ENCODE data around the gene HAO2.
A peak's percentile ranks its signal among the peaks of the same experiment; 100 is the strongest.
"Not testable (repeated sequence)": the region's sequence is repeated elsewhere in the genome, so short reads cannot be mapped to it uniquely, and the experiment has no call there.

Gene HAO2

DNA sequence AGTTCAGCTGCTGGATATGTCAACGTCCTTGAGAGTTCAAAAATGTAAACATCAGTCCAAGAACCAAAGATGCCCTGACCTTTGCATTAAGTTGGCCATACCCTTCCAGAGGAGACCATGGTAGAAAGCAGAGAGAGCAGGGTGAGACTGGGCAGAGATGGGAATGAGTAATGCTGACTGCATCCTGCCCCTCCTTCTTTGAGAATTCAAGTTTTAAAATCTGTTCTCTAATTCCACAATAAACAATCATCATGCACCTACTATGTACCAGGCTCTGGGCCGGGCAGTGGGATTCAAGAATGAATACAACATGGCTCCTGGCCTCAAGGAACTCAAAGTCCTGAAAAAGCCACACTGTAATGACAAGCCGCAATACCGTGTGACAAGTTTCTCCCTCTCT is 3.9 kb upstream of the HAO2 start:
- DNase-seq (ENCODE audit: low spot score in 2 of 2), result no peak
- no peak for ATAC-seq
- no peaks in the 10 kb centered on the region for H3K36me3 Mint-ChIP-seq
- no peaks in the 10 kb centered on the region for H3K9me3 Mint-ChIP-seq
- no peak overlapping the region for H3K4me3 Mint-ChIP-seq
- no peak overlapping the region for H3K27ac Mint-ChIP-seq
- H3K4me1 Mint-ChIP-seq, result no peaks in the 10 kb centered on the region

DNA sequence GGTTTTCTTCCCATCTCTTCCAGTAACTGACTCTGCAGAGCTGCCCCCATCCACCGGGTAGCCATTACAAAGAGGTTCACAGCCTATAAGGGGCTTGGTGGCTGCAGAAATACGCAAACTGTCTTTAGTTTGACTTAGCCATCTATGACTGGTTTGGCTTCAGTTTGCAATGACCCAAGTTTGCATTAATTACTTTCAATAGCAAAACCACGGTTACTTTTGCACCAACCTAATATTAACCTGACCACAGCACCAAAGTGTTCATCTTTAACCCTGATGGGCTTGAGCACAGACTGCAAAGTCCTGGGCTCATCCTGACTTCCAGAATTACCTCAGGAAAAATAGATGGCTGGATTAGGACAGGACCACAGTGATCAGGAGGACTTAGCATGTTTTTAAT is 2.2 kb upstream of the HAO2 start:
- Mint-ChIP-seq H3K4me3 (no peak overlapping the region), H3K4me1 (no peaks in the 10 kb centered on the region), H3K9me3 (no peaks in the 10 kb centered on the region), H3K36me3 (no peaks in the 10 kb centered on the region), H3K27ac (no peak overlapping the region)
- DNase-seq (ENCODE audit: low spot score in 2 of 2) (no peak), ATAC-seq (no peak)

DNA sequence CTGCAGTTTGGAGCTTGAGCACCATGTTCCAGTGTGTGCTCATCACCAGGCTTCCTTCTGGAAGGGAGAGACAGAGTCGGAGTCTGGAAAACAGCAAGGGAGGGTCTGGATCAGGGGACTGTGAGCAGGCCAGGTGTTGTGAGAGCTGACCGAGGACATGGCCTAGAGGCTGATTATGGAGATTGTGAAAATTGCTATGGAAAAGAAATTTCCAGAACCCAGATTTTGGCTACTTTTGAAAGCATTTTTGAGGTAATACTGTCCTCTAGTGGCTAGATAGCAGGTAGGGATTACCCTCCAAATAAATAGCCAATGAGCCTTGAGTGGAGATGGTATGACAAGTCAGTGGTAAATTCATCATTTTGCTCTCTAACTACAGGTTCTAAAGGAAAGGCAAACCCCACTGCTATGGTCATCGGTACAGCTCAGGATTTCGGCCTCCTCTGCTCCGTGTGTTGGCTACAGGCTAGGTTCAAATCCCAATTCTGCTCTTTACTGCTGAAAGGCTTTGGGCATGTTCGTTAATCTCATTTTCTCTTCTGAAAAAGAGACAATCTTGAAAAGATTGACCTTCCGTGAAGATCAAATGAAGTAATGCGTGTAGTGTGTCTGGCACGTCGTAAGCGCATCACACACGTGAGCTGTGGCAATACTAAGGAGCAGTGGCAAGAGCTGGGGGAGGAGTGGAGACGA is 1.0 kb upstream of the HAO2 start:
- H3K4me3 Mint-ChIP-seq, result no peak overlapping the region
- no peak overlapping the region for H3K27ac Mint-ChIP-seq
- no peaks in the 10 kb centered on the region for H3K4me1 Mint-ChIP-seq
- ATAC-seq, result peak; percentile 27
- H3K36me3 Mint-ChIP-seq, result no peaks in the 10 kb centered on the region
- no peaks in the 10 kb centered on the region for H3K9me3 Mint-ChIP-seq
- DNase-seq (ENCODE audit: low spot score in 2 of 2), result no peak

DNA sequence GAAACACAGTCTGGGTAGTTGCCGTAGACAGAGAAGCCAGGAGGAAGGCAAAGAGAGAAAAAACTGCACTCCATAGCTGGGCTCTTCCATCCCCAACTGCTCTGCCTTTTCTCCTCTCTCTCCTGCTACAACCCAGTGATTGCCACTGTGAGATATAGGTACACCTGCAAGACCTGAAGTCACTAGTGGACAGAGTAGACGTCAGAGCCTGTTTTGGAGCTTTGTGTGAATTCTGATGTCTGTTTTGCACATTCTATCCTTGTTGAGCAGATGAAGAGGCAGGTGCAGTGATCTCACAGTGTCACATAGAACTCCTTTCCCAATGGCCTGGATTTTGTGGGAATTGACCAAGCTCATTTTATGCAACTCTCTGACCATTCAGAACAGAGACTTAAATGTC is 2.2 kb downstream of the HAO2 start:
- DNase-seq (ENCODE audit: low spot score in 2 of 2) (no peak), ATAC-seq (no peak)
- Mint-ChIP-seq H3K9me3 (no peaks in the 10 kb centered on the region), H3K36me3 (no peaks in the 10 kb centered on the region), H3K4me3 (no peak overlapping the region), H3K27ac (no peak overlapping the region), H3K4me1 (no peaks in the 10 kb centered on the region)

DNA sequence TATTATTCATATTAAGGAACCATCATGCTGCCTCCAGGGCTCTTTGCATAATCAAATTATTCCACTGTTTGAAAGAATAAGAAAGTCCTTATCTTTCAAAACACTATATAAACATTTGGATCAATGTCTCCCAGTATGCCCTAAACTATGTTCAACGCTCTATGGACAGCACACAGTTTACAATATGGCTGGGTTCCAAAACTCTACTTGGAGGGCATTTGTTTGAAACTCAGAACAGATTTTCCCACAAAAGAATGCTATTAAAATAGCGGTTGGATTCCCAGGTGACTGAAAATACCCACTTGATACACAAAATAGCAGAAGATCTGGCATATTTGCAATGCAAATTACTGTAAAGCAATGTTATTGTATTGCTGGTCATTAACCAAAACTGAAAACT is 3.2 kb downstream of the HAO2 start:
- no peak for ATAC-seq
- no peak for DNase-seq (ENCODE audit: low spot score in 2 of 2)
- Mint-ChIP-seq H3K9me3 (no peaks in the 10 kb centered on the region), H3K4me1 (no peaks in the 10 kb centered on the region), H3K27ac (no peak overlapping the region), H3K36me3 (no peaks in the 10 kb centered on the region), H3K4me3 (no peak overlapping the region)

DNA sequence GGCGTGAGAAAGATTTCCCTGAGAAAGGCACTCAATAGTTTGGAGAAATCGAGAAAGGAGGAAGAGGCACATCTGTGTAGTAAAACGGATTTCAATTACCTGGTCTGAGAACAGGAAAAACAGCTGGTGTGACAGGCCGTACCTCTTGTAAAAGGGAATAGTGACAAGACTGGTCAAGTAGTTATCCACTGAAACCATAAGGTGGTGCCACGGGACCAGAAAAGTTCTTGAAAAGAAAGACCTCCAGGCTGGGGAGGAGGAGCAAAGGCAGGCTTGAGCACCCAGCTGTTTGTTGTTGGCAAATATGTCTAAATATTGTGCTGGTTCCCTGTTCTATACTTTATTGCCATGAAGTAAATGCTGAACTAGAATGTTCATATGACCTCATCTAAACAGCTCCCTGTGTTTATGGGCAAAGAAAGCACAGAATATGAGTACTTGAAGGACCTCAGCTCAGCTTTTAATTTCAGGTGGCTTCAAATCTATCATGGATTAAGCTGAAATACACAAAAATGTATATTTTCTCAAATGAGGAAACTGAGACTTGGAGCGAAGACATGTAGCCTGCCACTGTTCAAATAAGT is 4.0 kb downstream of the HAO2 start:
- no peaks in the 10 kb centered on the region for H3K36me3 Mint-ChIP-seq
- H3K4me3 Mint-ChIP-seq, result no peak overlapping the region
- ATAC-seq (no peak), DNase-seq (ENCODE audit: low spot score in 2 of 2) (no peak)
- no peaks in the 10 kb centered on the region for H3K4me1 Mint-ChIP-seq
- no peak overlapping the region for H3K27ac Mint-ChIP-seq
- peaks cover 2% of the 10 kb centered on the region for H3K9me3 Mint-ChIP-seq

DNA sequence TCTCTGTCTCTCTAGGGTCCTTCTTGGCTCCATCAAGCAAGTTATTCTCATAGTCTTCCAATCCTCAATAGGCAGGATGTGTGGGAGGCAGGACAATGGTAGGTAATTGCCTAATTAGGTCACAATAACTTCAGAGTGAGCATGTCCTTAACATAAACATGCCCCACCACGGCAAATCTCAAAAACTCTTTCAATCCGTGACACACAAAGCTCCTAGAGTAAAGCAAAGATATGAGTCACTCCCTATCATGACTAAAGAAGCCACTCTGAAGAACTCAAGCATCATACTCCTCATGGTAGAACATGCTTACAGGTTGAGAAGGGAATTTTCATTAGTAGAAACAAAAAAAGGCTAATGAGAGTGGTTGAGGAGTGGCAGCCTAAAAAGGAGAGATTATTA is 4.9 kb downstream of the HAO2 start:
- Mint-ChIP-seq H3K27ac (no peak overlapping the region), H3K4me3 (no peak overlapping the region), H3K36me3 (no peaks in the 10 kb centered on the region), H3K9me3 (peaks cover 2% of the 10 kb centered on the region), H3K4me1 (no peaks in the 10 kb centered on the region)
- no peak for DNase-seq (ENCODE audit: low spot score in 2 of 2)
- peak; percentile 45 for ATAC-seq

DNA sequence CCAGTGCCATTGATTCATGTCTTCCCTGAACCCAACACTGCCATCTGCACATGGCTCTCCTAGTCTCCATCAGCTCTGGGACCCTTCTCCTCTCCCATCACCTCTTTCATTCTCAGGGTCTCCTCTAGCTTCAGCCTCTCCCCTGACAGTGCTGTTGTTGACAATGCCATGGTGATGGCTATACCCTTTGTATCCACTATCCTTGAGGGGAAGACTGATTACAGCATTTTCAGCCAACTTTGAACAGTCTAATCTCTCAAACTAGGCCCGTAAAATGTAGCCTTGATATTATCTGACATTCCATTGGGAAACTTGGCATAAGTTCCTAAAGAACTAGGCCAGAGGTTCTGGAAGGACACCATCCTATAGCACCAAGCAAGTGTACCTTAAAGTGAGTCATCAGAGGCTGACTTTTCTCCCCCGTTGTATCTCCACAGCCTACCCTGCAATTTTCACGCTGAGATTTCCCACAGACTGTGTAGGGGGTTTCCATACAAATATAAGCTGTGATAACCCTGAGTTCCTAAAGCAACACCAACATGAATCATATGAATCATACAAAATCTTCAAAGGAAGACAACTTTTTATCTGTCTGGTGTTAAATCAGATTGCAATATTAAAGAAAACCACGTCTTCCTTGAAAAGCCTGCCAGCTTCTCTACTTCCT is 5.8 kb downstream of the HAO2 start:
- peaks cover 2% of the 10 kb centered on the region for H3K9me3 Mint-ChIP-seq
- DNase-seq (ENCODE audit: low spot score in 2 of 2) (no peak), ATAC-seq (no peak)
- no peak overlapping the region for H3K27ac Mint-ChIP-seq
- H3K4me1 Mint-ChIP-seq, result no peaks in the 10 kb centered on the region
- H3K4me3 Mint-ChIP-seq, result no peak overlapping the region
- H3K36me3 Mint-ChIP-seq, result no peaks in the 10 kb centered on the region

DNA sequence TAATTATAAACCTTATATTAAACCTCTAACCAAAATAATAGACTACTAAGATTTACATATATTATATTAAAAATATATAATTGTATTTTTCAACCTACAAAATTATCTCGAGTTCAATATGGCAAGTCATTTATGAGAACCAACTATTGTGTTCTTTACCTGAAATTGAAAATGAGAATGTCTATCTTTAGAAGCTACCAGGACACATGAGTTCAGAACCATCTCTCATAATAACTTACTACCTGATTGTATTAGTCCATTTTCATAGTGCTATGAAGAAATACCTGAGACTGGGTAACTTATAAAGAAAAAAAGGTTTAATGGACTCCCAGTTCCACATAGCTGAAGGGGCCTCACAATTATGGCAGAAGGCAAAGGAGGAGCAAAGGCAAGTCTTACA is 6.8 kb downstream of the HAO2 start:
- peaks cover 2% of the 10 kb centered on the region for H3K9me3 Mint-ChIP-seq
- DNase-seq (ENCODE audit: low spot score in 2 of 2) (no peak), ATAC-seq (no peak)
- H3K4me1 Mint-ChIP-seq, result no peaks in the 10 kb centered on the region
- H3K36me3 Mint-ChIP-seq, result no peaks in the 10 kb centered on the region
- no peak overlapping the region for H3K27ac Mint-ChIP-seq
- no peak overlapping the region for H3K4me3 Mint-ChIP-seq

DNA sequence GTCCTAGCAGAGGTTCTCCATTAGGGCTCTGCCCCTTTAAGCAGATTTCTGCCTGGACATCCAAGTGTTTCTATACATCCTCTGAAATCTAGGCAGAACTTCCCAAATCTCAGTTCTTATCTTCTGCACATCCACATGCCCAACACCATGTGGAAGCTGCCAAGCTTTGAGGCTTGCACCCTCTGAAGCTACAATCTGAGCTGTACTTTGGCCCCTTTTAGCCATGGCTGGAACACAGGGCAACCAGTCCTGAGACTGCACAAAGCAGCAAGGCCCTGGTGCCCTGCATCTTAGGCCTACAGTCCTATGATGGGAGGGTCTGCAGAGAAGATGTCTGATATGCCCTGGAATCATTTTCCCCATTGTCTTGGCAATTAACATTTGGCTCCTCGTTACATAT is 8.0 kb downstream of the HAO2 start:
- H3K27ac Mint-ChIP-seq, result no peak overlapping the region
- H3K36me3 Mint-ChIP-seq, result no peaks in the 10 kb centered on the region
- no peak for DNase-seq (ENCODE audit: low spot score in 2 of 2)
- no peaks in the 10 kb centered on the region for H3K4me1 Mint-ChIP-seq
- peaks cover 2% of the 10 kb centered on the region for H3K9me3 Mint-ChIP-seq
- H3K4me3 Mint-ChIP-seq, result no peak overlapping the region
- no peak for ATAC-seq

DNA sequence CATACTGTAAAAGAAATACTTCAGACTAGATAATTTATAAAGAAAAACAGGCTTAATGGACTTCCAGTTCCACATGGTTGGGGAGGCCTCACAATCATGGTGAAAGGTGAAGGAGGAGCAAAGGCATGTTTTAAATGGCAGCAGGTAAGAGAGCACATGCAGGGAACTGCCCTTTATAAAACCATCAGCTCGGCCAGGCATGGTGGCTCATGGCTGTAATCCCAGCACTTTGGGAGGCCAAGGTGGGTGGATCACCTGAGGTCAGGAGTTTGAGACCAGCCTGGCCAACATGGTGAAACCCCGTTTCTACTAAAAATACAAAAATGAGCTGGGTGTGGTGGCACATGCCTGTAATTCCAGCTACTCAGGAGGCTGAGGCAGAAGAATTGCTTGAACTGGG is 9.0 kb downstream of the HAO2 start:
- not testable (repeated sequence) for H3K36me3 Mint-ChIP-seq; H3K27ac Mint-ChIP-seq; H3K4me3 Mint-ChIP-seq; DNase-seq (ENCODE audit: low spot score in 2 of 2); H3K9me3 Mint-ChIP-seq; ATAC-seq; H3K4me1 Mint-ChIP-seq

DNA sequence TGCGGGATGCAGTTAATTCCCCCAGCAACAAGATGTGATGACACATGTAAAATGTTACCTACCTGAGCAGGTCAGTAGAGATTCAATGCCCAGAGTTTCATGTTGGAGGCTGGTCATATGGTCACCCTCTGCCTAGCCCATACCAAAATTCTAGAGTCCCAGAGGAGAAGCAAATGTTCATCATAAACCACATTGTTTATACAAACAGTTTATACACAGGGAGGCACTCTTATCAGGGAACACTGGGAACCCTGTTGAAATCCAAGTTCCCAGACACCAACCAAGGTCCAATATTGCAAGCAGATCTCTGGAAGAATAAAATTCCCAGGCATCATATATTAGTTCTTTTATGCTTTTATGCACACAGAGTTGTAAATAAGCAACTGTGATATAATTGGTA is 10.5 kb downstream of the HAO2 start:
- Mint-ChIP-seq H3K36me3 (no peaks in the 10 kb centered on the region), H3K4me3 (no peak overlapping the region)

DNA sequence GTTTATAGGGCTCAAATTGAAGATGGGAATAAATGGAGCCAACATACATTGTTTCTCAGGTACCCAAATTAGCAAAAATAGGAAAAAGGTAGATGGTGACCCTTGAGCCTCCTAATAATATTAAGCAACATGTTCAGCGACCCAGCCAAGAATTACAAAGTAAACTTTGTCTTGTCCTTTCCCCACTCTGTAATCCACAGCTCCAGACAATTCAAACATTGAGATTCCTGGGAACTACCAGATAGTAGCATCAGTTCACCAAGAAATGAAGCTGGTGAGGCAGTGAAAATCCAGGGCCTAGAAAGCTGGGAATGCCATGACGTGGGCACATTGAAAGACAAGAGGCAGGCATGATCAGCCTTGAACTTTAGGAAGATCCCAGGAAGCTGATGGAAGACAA is 11.7 kb downstream of the HAO2 start:
- Mint-ChIP-seq H3K36me3 (no peaks in the 10 kb centered on the region), H3K9me3 (peaks cover 2% of the 10 kb centered on the region), H3K4me1 (no peaks in the 10 kb centered on the region), H3K4me3 (no peak overlapping the region), H3K27ac (no peak overlapping the region)
- ATAC-seq, result no peak
- DNase-seq (ENCODE audit: low spot score in 2 of 2), result no peak

More for the DNA sequence above, 10.5 kb downstream of the HAO2 start:
- DNase-seq (ENCODE audit: low spot score in 2 of 2) (no peak), ATAC-seq (no peak)
- H3K4me1 Mint-ChIP-seq, result no peaks in the 10 kb centered on the region
- H3K27ac Mint-ChIP-seq, result no peak overlapping the region
- peaks cover 2% of the 10 kb centered on the region for H3K9me3 Mint-ChIP-seq

DNA sequence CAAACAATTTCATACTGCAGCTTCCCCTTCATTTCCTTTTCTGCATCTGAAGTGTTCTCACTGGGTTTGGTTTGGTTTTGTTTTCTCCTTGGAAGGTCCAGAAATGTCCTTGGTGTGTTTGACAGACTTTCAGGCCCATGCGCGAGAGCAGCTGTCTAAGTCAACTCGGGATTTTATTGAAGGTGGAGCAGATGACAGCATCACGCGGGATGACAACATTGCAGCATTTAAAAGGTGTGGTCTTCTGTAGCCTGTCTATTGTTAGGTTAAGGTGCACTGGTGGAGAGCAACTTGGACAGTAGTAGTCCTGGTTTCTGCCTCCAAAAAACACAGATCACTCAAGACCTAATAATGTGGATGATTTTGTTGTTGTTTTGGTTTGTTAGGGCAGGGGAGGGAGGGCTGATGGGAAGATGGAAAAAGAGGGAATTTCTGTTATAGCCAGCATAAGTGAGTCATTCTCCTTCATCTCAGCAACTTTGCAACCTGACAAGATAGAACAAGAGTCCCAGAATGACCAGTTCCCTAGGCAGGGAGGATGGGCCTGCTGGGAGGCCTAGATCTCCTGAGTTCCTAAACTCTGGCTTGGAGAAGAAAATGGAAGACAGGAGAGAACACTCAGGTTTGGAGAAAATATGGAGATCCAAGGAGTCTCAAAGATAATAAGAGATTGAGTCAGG is 12.5 kb downstream of the HAO2 start:
- DNase-seq (ENCODE audit: low spot score in 2 of 2) (no peak), ATAC-seq (no peak)
- H3K27ac Mint-ChIP-seq, result no peak overlapping the region
- H3K4me3 Mint-ChIP-seq, result no peak overlapping the region
- no peaks in the 10 kb centered on the region for H3K4me1 Mint-ChIP-seq
- H3K9me3 Mint-ChIP-seq, result peaks cover 2% of the 10 kb centered on the region
- no peaks in the 10 kb centered on the region for H3K36me3 Mint-ChIP-seq

DNA sequence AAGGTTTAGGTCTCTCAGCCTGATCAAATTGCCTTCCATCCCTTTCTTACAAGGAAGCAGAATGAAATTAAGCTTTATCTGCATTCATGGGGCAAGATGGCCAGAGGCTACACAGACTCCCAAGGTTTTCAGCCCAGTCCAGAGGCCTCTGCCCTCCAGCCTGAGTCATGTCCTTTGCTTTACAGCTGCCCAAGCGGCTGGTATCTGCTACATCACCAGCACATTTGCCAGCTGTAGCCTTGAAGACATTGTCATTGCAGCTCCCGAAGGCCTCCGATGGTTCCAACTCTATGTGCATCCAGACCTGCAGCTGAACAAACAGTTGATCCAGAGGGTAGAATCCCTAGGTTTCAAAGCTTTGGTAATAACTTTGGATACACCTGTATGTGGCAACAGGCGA is 16.0 kb downstream of the HAO2 start:
- no peaks in the 10 kb centered on the region for H3K9me3 Mint-ChIP-seq
- DNase-seq (ENCODE audit: low spot score in 2 of 2) (no peak), ATAC-seq (no peak)
- no peak overlapping the region for H3K27ac Mint-ChIP-seq
- no peaks in the 10 kb centered on the region for H3K36me3 Mint-ChIP-seq
- H3K4me1 Mint-ChIP-seq, result no peaks in the 10 kb centered on the region
- H3K4me3 Mint-ChIP-seq, result no peak overlapping the region

DNA sequence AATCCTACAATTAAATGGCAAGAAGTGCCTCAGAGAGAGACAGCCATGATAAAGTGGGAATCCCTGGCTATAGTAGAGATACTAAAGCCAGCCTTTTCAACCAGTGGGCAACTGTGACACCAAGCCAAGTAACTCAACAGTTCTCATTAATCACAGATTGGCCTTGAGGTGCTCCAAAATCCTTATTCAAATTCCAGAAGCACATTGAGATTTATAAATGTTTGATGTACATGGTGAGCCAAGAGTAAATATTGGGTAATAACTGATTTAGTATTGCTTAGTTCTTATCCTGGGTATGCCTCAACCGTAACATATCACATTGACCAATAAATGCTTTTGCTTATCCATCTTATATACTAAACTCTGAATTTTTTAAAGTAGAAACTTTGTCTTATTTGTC is 17.1 kb downstream of the HAO2 start:
- Mint-ChIP-seq H3K27ac (no peak overlapping the region), H3K9me3 (no peaks in the 10 kb centered on the region), H3K4me3 (no peak overlapping the region), H3K36me3 (no peaks in the 10 kb centered on the region), H3K4me1 (no peaks in the 10 kb centered on the region)
- DNase-seq (ENCODE audit: low spot score in 2 of 2), result no peak
- no peak for ATAC-seq

All from stimulated activated effector memory CD8-positive, alpha-beta T cell treated with anti-CD3 and anti-CD28 coated beads, Interleukin-12 subunit alpha, Interleukin-12 subunit beta, amount 100 ng/mL, for 72 hours (primary cell).